H54 (cell line): ENCODE results near the gene ZNF598.

Experiments
- DNase-seq: peaks from one replicate; pipeline ENCODE4 v3.0.0; 2011; ENCODE audit warnings: low spot score, mixed read lengths; ENCODE audit not compliant: insufficient read length
- FAIRE-seq: peaks from 3 replicates; lab custom pipeline; 2011; peaks lifted over from hg19 to GRCh38; lab: Jason Lieb, UNC
- POLR2A ChIP-seq: IDR thresholded peaks from 2 replicates; pipeline ENCODE4 v1.6.1; 2011; ENCODE audit warnings: low read depth, mild to moderate bottlenecking, low read length

ZNF598 gene

GRCh38 chr16:1980030-1980769 lies 29.4 kb downstream of the ZNF598 start:
- no peak for TF ChIP-seq POLR2A
- FAIRE-seq (no peak), DNase-seq (no peak)

GRCh38 chr16:1979271-1980029 lies 30.2 kb downstream of the ZNF598 start:
- FAIRE-seq: no peak
- no peak for DNase-seq
- TF ChIP-seq POLR2A: no peak

- FAIRE-seq (no peak), DNase-seq (no peak)
- TF ChIP-seq POLR2A: no peak
Measured at GRCh38 chr16:1978476-1979120, 31.0 kb downstream of the ZNF598 start.

- no peak for FAIRE-seq
- no peak for TF ChIP-seq POLR2A
Measured at GRCh38 chr16:1977875-1978268, 31.7 kb downstream of the ZNF598 start.

GRCh38 chr16:1976951-1977874 lies 32.4 kb downstream of the ZNF598 start:
- DNase-seq (no peak), FAIRE-seq (no peak)
- TF ChIP-seq POLR2A: no peak

More at GRCh38 chr16:1977875-1978268, 31.7 kb downstream of the ZNF598 start:
- DNase-seq: no peak

GRCh38 chr16:1976216-1976520 lies 33.5 kb downstream of the ZNF598 start:
- FAIRE-seq: no peak
- DNase-seq: no peak
- no peak for TF ChIP-seq POLR2A

GRCh38 chr16:1975432-1976215 lies 34.0 kb downstream of the ZNF598 start:
- DNase-seq (no peak), FAIRE-seq (no peak)
- TF ChIP-seq POLR2A: no peak

GRCh38 chr16:1974157-1975070 lies 35.2 kb downstream of the ZNF598 start:
- DNase-seq: no peak
- TF ChIP-seq POLR2A: no peak
- FAIRE-seq: no peak

- FAIRE-seq: no peak
- DNase-seq: no peak
- no peak for TF ChIP-seq POLR2A
Measured at GRCh38 chr16:1973461-1974156, 36.0 kb downstream of the ZNF598 start.

- TF ChIP-seq POLR2A: no peak
- FAIRE-seq (no peak), DNase-seq (no peak)
Measured at GRCh38 chr16:1972490-1972877, 37.1 kb downstream of the ZNF598 start.

- peak; percentile 68 for TF ChIP-seq POLR2A
- DNase-seq (peak; percentile 97), FAIRE-seq (peak; percentile 43)
Measured at GRCh38 chr16:1971796-1972489, 37.7 kb downstream of the ZNF598 start, which contains the start of gene TBL3. Gene TBL3, plus strand, starts transcription at chr16:1972053. Its CDS starts 112 bp downstream, at chr16:1972165.
